ENCODE measurements around the gene IRX3. TPM values are rescaled to one million over a fixed set of nuclear protein-coding genes. Genes with fewer than 3 reads are reported as not detected.
"Not testable (repeated sequence)": the region's sequence is repeated elsewhere in the genome, so short reads cannot be mapped to it uniquely, and the experiment has no call there.

The IRX3 gene
- total RNA-seq, 1 donor from 2014 or later: 94.4 TPM

GRCh38 chr16:54265575-54266107 lies 20.9 kb downstream of the IRX3 start:
- intact Hi-C loops (cut with micrococcal nuclease): no loop called here
- Histone ChIP-seq H3K36me3 (no peaks in the 10 kb centered on the region), H3K4me1 (peaks cover 41% of the 10 kb centered on the region), H3K27ac (replicated peaks) (peak overlapping the region; percentile 81), H3K4me3 (no peak overlapping the region), H3K9me3 (replicated peaks) (peaks cover 12% of the 10 kb centered on the region), H3K27me3 (ENCODE audit: low read depth) (no peaks in the 10 kb centered on the region)
- DNase-seq: no peak
- no peak for TF ChIP-seq CTCF (IDR thresholded peaks at IDR 0.05; ENCODE audit: borderline replicate concordance)

DNA sequence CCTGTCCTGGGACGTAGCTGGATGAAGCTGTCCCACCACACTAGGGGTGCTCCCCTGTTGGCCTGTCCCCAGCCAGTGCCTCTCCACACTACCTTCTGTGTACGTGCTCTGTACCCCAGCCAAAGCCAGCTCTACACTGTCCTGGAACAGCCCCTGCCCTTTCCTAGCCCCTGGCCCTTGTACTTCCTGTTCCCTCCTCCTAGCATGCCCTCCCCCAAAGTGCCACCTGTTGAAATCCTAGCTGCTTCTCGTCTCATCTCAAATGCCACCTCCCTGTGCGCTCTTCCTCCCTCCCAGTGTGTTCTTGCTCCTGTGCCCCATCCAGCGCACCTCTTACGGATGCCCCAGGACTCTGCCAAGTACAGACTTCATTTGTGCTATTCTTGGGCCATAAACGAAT lies 33.5 kb downstream of the IRX3 start:
- no peak for TF ChIP-seq CTCF (IDR thresholded peaks at IDR 0.05; ENCODE audit: borderline replicate concordance)
- Histone ChIP-seq H3K27me3 (ENCODE audit: low read depth) (no peaks in the 10 kb centered on the region), H3K4me3 (no peak overlapping the region), H3K36me3 (no peaks in the 10 kb centered on the region), H3K4me1 (no peaks in the 10 kb centered on the region), H3K27ac (replicated peaks) (no peak overlapping the region), H3K9me3 (replicated peaks) (no peaks in the 10 kb centered on the region)
- DNase-seq: no peak
- intact Hi-C loops (cut with micrococcal nuclease): no loop called here

DNA sequence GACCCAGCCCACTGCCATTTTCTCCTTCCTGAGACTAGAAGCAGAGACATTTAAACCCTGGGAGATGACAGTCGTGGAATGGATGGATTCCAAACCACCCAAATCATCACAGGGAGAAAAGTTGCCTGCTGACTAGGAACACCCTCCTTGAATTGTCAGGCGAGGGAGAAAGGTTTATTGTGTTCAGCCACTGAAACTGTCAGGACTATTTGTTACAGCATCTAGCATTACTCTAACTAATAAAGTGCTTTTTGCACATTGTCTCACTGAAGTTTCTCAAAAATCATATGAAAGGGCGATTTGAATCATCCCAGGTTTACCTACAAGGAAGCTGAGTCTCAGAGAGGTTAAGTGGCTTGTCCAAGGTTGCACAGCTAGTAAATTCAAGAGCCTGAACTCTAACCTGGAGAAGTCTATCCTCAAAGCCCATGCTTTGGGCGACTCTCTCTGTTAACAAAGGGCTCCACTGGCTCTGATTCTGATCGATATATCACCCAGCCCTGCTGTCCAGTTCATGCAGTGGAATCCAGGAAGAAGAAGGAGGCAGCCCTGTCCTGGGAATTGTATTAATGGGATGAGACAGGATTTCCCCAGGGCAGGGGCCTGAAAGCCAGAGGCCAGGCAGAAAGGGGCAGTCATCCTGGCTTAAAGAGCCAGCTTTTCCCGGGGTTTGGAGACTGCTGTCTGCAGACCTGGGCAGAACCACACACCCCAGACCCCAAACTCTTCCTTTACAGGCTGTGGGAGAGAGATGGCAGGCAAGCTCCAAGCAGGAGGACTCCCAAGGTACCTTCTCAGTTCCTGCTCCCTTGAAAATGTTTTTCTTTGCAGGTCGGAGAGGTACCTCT lies 37.5 kb downstream of the IRX3 start:
- no peak for TF ChIP-seq CTCF (IDR thresholded peaks at IDR 0.05; ENCODE audit: borderline replicate concordance)
- H3K4me1 ChIP-seq: no peaks in the 10 kb centered on the region
- no peaks in the 10 kb centered on the region for H3K27me3 ChIP-seq (ENCODE audit: low read depth)
- intact Hi-C loops (cut with micrococcal nuclease): no loop called here
- no peak overlapping the region for H3K27ac ChIP-seq (replicated peaks)
- H3K36me3 ChIP-seq: no peaks in the 10 kb centered on the region
- H3K4me3 ChIP-seq: no peak overlapping the region
- H3K9me3 ChIP-seq (replicated peaks): no peaks in the 10 kb centered on the region
- DNase-seq: no peak

GRCh38 chr16:54247705-54248104 lies 38.9 kb downstream of the IRX3 start:
- H3K27ac ChIP-seq (replicated peaks); H3K4me3 ChIP-seq; H3K9me3 ChIP-seq (replicated peaks); intact Hi-C loops (cut with micrococcal nuclease); H3K4me1 ChIP-seq; H3K36me3 ChIP-seq; H3K27me3 ChIP-seq (ENCODE audit: low read depth); DNase-seq: not testable (repeated sequence)

DNA sequence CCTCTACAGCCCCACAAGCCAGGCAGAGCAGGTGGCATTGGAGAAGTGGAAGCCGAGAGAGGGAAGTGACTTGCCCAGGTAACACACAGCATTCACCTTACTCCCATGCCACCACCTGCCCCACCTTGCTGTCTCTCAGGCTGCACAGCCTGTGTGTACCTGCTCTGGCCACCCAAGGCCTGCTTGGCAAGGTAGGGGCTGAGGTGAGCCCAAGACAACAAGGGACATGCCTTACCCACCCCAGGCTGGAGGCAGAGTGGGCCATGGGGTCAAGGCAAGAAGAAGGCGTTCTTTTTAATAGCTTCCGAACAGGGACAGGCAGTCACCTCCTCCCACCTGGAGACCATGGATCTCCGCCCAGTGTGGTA lies 40.1 kb downstream of the IRX3 start:
- Histone ChIP-seq H3K27ac (replicated peaks) (no peak overlapping the region), H3K27me3 (ENCODE audit: low read depth) (no peaks in the 10 kb centered on the region), H3K4me3 (no peak overlapping the region), H3K4me1 (peaks cover 4% of the 10 kb centered on the region), H3K36me3 (no peaks in the 10 kb centered on the region), H3K9me3 (replicated peaks) (no peaks in the 10 kb centered on the region)
- no peak for TF ChIP-seq CTCF (IDR thresholded peaks at IDR 0.05; ENCODE audit: borderline replicate concordance)
- DNase-seq: no peak
- intact Hi-C loops (cut with micrococcal nuclease): no loop called here

DNA sequence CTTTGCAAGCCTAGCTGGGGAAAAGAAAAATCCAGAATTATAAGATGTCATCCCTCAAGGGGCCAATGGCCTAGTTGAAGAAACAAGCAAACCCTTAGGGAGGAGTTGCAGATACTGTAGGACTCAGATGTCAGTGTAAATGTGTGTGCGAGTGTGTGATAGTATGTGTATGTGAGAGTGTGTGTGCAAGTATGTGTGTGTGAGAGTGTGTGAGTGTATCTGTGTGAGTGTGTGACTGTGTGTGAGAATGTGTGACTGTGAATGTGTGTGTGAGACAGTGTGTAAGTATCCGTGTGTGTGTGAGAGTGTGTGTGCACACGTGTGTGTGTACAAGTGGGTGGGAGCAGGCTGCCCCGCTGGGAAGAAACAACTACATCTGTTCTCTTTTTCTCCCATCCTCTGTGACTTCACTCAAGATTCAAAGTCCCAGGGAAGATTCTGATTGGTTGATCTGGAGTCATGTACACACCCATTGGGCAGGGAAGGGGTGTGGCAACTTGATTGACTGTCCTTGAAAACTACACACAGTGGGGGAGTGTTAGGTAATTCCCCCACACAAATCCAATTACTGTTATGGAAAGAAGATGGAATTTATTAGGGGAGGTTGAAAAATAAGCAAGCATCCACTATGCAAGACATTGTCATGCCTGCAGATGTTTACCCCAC lies 40.7 kb downstream of the IRX3 start:
- Histone ChIP-seq H3K4me3 (no peak overlapping the region), H3K4me1 (peaks cover 8% of the 10 kb centered on the region), H3K36me3 (no peaks in the 10 kb centered on the region), H3K27me3 (ENCODE audit: low read depth) (no peaks in the 10 kb centered on the region), H3K9me3 (replicated peaks) (no peaks in the 10 kb centered on the region), H3K27ac (replicated peaks) (no peak overlapping the region)
- no peak for TF ChIP-seq CTCF (IDR thresholded peaks at IDR 0.05; ENCODE audit: borderline replicate concordance)
- DNase-seq: no peak
- intact Hi-C loops (cut with micrococcal nuclease): no loop called here
